ENCODE data around the gene CDH23. TPM values are rescaled to one million over a fixed set of nuclear protein-coding genes. Genes with fewer than 3 reads are reported as not detected.

CDH23 gene
- total and polyA plus RNA-seq, 8 donors = 1.8 to 22.8 (median 3.0) TPM

GRCh38 chr10:71409516-71410104 lies 12.9 kb downstream of the CDH23 start:
- peaks cover 0 to 16% of the 10 kb centered on the region in 2 donors for H3K9me3 ChIP-seq
- ATAC-seq (no peak), DNase-seq (no peak)
- peaks cover 0 to 10% of the 10 kb centered on the region in 2 donors for H3K27me3 ChIP-seq
- H3K4me3 ChIP-seq = no peak overlapping the region
- H3K36me3 ChIP-seq = no peaks in the 10 kb centered on the region
- intact Hi-C loops (cut with DNase I) = no loop called here
- no peak overlapping the region for H3K27ac ChIP-seq
- no peak for TF ChIP-seq CTCF (IDR thresholded peaks at IDR 0.05)
- H3K4me1 ChIP-seq = no peaks in the 10 kb centered on the region

GRCh38 chr10:71413581-71413980 lies 16.9 kb downstream of the CDH23 start:
- Histone ChIP-seq H3K4me3 (no peak overlapping the region), H3K27me3 (no peaks in the 10 kb centered on the region), H3K27ac (no peak overlapping the region), H3K36me3 (no peaks in the 10 kb centered on the region), H3K4me1 (no peaks in the 10 kb centered on the region), H3K9me3 (peaks cover 0 to 19% of the 10 kb centered on the region in 2 donors)
- intact Hi-C loops (cut with DNase I) = no loop called here
- DNase-seq (no peak), ATAC-seq (no peak)
- TF ChIP-seq CTCF (IDR thresholded peaks at IDR 0.05) = no peak

GRCh38 chr10:71414359-71414758 lies 17.6 kb downstream of the CDH23 start:
- ATAC-seq (no peak), DNase-seq (peak in 1 of 4 donors; percentile 44)
- no peak for TF ChIP-seq CTCF (IDR thresholded peaks at IDR 0.05)
- intact Hi-C loops (cut with DNase I) = no loop called here
- H3K36me3 ChIP-seq = no peaks in the 10 kb centered on the region
- H3K4me3 ChIP-seq = no peak overlapping the region
- H3K4me1 ChIP-seq = no peaks in the 10 kb centered on the region
- H3K27me3 ChIP-seq = peaks cover 0 to 4% of the 10 kb centered on the region in 2 donors
- H3K27ac ChIP-seq = no peak overlapping the region
- peaks cover 0 to 19% of the 10 kb centered on the region in 2 donors for H3K9me3 ChIP-seq

GRCh38 chr10:71419002-71419540 lies 22.4 kb downstream of the CDH23 start:
- DNase-seq = no peak
- TF ChIP-seq CTCF (IDR thresholded peaks at IDR 0.05) = no peak
- no peak overlapping the region for H3K27ac ChIP-seq

GRCh38 chr10:71419750-71420149 lies 23.0 kb downstream of the CDH23 start:
- H3K4me3 ChIP-seq = no peak overlapping the region
- no peaks in the 10 kb centered on the region for H3K36me3 ChIP-seq
- TF ChIP-seq CTCF (IDR thresholded peaks at IDR 0.05) = no peak
- peaks cover 0 to 3% of the 10 kb centered on the region in 2 donors for H3K9me3 ChIP-seq
- peaks cover 0 to 20% of the 10 kb centered on the region in 2 donors for H3K27me3 ChIP-seq
- DNase-seq (no peak), ATAC-seq (no peak)
- no peaks in the 10 kb centered on the region for H3K4me1 ChIP-seq
- intact Hi-C loops (cut with DNase I) = no loop called here
- no peak overlapping the region for H3K27ac ChIP-seq

More at GRCh38 chr10:71419002-71419540, 22.4 kb downstream of the CDH23 start:
- no peaks in the 10 kb centered on the region for H3K4me1 ChIP-seq
- H3K9me3 ChIP-seq = peaks cover 0 to 3% of the 10 kb centered on the region in 2 donors
- peaks cover 0 to 20% of the 10 kb centered on the region in 2 donors for H3K27me3 ChIP-seq
- no peak overlapping the region for H3K4me3 ChIP-seq
- intact Hi-C loops (cut with DNase I) = no loop called here
- ATAC-seq = no peak
- no peaks in the 10 kb centered on the region for H3K36me3 ChIP-seq
